Effector memory CD8-positive, alpha-beta T cell (primary cell): ENCODE measurements around the gene FASTKD1.
"Not testable (repeated sequence)": the region's sequence is repeated elsewhere in the genome, so short reads cannot be mapped to it uniquely, and the experiment has no call there.

ENCODE experiments used
- ATAC-seq: fragments of 150-1000 bp; cut with Tn5 transposase; replicated peaks from 2 replicates; pipeline ENCODE4 v1.10.0; 2021; ENCODE audit warnings: mild to moderate bottlenecking, moderate library complexity
- DNase-seq, 3 experiments: peaks; one replicate each; pipeline ENCODE4 v3.0.0; 2021
- H3K27ac Mint-ChIP-seq, 2 donors: one replicate each; pipeline ENCODE4 v1.8.0; 2022; ENCODE audit warnings: mild to moderate bottlenecking in 2 of 2, mixed read lengths in 2 of 2, moderate library complexity in 2 of 2
- H3K27me3 Mint-ChIP-seq, 2 donors: one replicate each; pipeline ENCODE4 v1.8.0; 2022; ENCODE audit warnings: mixed read lengths in 2 of 2
- H3K36me3 Mint-ChIP-seq: one replicate; pipeline ENCODE4 v1.8.0; 2022; ENCODE audit warnings: mild to moderate bottlenecking, moderate library complexity, mixed read lengths; ENCODE audit not compliant: insufficient read depth
- H3K4me1 Mint-ChIP-seq, 2 donors: one replicate each; pipeline ENCODE4 v1.8.0; 2022; ENCODE audit warnings: low read depth in 2 of 2, mixed read lengths in 2 of 2
- H3K4me3 Mint-ChIP-seq, 2 donors: one replicate each; pipeline ENCODE4 v1.8.0; 2022; ENCODE audit warnings: mild to moderate bottlenecking in 2 of 2, mixed read lengths in 2 of 2, moderate library complexity in 2 of 2
- H3K9me3 Mint-ChIP-seq, 2 donors: one replicate each; pipeline ENCODE4 v1.8.0; 2022; ENCODE audit warnings: mixed read lengths in 2 of 2

The FASTKD1 gene

GRCh38 chr2:169583518-169583917, 9.9 kb upstream of the FASTKD1 start:
- peaks cover 21 to 27% of the 10 kb centered on the region in 2 donors for H3K4me1 Mint-ChIP-seq
- peaks cover 0 to 2% of the 10 kb centered on the region in 2 donors for H3K9me3 Mint-ChIP-seq
- H3K27ac Mint-ChIP-seq: peak overlapping the region; percentile 100
- ATAC-seq (no peak), DNase-seq (no peak)
- peaks cover 20% of the 10 kb centered on the region for H3K36me3 Mint-ChIP-seq
- peak overlapping the region in 1 of 2 donors; percentile 99 for H3K4me3 Mint-ChIP-seq
- H3K27me3 Mint-ChIP-seq: no peaks in the 10 kb centered on the region

DNA sequence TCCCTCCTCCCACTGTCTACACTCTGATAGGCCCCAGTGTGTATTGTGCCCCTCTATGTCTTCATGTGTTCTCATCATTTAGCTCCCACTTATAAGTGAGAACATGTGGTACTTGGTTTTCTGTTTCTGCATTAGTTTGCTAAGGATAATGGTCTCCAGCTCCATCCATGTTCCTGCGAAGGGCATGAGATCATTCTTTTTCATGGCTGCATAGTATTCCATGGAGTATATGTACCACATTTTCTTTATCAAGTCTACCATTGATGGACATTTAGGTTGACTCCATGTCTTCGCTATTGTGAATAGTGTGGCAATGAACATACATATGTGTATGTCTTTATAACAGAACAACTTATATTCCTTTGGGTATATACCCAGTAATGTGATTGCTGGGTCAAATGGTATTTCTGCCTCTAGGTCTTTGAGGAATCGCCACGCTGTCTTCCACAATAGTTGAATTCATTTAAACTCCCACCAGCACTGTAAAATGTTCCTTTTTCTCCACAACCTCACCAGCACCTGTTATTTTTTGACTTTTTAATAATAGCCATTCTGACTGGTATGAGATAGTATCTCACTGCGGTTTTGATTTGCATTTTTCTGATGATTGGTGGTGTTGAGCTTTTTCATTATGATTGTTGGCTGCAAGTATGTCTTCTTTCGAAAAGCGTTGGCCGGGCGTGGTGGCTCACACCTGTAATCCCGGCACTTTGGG, 9.0 kb upstream of the FASTKD1 start:
- peaks cover 16% of the 10 kb centered on the region for H3K36me3 Mint-ChIP-seq
- DNase-seq, H3K4me3 Mint-ChIP-seq, ATAC-seq, H3K9me3 Mint-ChIP-seq, H3K27me3 Mint-ChIP-seq: not testable (repeated sequence)
- peaks cover 19 to 23% of the 10 kb centered on the region in 2 donors for H3K4me1 Mint-ChIP-seq
- H3K27ac Mint-ChIP-seq: peak overlapping the region; percentile 100

DNA sequence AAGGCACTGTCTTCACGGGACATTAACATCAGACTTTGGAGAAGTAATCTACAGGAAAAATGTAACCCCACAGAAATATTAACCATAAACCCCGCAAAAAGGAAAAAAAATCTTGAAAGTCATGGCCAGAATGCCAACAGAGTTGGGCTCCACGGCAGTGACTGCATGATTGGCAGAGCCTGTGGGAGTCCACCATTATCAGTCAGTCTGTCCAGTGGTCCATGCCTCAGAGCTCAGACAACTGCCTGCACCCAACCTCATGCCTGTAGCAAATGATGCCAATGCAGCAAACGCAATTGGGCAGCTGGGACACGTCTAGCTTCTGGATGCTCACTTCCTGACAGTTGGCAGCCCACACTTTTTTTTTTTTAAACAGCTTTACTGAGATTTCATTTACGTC, 5.4 kb upstream of the FASTKD1 start:
- no peak for ATAC-seq
- H3K36me3 Mint-ChIP-seq: peaks cover 2% of the 10 kb centered on the region
- H3K4me3 Mint-ChIP-seq: no peak overlapping the region
- H3K27me3 Mint-ChIP-seq: no peaks in the 10 kb centered on the region
- H3K9me3 Mint-ChIP-seq: peaks cover 0 to 2% of the 10 kb centered on the region in 2 donors
- H3K27ac Mint-ChIP-seq: no peak overlapping the region
- H3K4me1 Mint-ChIP-seq: peaks cover 2 to 3% of the 10 kb centered on the region in 2 donors
- DNase-seq: no peak

DNA sequence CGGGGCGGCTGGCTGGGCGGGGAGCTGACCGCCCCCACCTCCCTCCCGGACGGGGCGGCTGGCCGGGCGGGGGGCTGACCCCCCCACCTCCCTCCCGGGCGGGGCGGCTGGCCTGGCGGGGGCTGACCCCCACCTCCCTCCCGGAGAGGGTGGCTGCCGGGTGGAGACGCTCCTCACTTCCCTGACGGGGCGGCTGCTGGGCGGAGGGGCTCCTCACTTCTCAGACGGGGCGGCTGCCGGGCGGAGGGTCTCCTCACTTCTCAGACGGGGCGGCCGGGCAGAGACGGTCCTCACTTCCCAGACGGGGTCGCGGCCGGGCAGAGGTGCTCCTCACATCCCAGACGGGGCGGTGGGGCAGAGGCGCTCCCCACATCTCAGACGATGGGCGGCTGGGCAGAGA, 1.6 kb upstream of the FASTKD1 start:
- H3K36me3 Mint-ChIP-seq, H3K9me3 Mint-ChIP-seq, H3K27me3 Mint-ChIP-seq, DNase-seq, H3K27ac Mint-ChIP-seq, ATAC-seq, H3K4me1 Mint-ChIP-seq, H3K4me3 Mint-ChIP-seq: not testable (repeated sequence)

GRCh38 chr2:169574539-169574938, 874 bp upstream of the FASTKD1 start:
- not testable (repeated sequence) for H3K36me3 Mint-ChIP-seq, H3K27me3 Mint-ChIP-seq, ATAC-seq, DNase-seq, H3K4me3 Mint-ChIP-seq, H3K27ac Mint-ChIP-seq, H3K9me3 Mint-ChIP-seq
- H3K4me1 Mint-ChIP-seq: peaks cover 8 to 13% of the 10 kb centered on the region in 2 donors

DNA sequence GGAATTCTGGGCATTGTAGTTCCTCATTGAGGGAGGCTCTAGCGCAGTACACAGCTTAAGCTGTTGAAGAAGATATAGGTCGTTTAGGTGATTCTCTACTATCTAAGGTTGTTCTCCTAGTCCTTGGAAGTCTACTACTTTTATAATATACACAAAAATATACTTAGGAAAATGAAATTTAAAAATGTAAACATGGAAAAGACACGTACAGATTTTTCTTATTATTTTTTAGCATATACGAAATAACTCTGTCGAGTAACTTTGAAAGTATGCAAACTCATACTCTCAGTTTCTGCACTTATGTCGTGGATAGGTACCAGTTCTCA, 272 bp upstream of the FASTKD1 start:
- peak overlapping the region; percentile 96 to 98 for H3K4me3 Mint-ChIP-seq
- DNase-seq (no peak), ATAC-seq (no peak)
- H3K9me3 Mint-ChIP-seq: no peaks in the 10 kb centered on the region
- no peaks in the 10 kb centered on the region for H3K27me3 Mint-ChIP-seq
- H3K36me3 Mint-ChIP-seq: peaks cover under 1% of the 10 kb centered on the region
- H3K27ac Mint-ChIP-seq: peak overlapping the region; percentile 87 to 89
- H3K4me1 Mint-ChIP-seq: peaks cover 8 to 13% of the 10 kb centered on the region in 2 donors

DNA sequence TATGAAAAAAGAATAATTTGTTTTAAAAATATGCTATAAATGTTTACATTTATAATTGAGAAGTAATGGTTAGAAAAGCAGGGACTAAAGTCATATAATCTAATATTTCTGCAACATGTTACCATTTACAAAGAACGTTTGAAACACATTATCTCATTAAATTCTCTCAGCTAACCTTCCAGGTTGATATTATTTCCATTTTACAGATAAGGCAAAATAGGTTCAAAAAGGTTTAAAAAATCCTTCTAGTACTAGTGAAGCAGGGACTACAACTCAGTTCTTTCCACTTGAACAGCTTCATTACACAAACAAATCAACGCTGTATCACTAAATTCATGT, 875 bp downstream of the FASTKD1 start:
- Mint-ChIP-seq H3K9me3 (no peaks in the 10 kb centered on the region), H3K27ac (peak overlapping the region; percentile 87 to 89), H3K4me1 (peaks cover 8 to 13% of the 10 kb centered on the region in 2 donors), H3K36me3 (peaks cover 2% of the 10 kb centered on the region), H3K27me3 (no peaks in the 10 kb centered on the region), H3K4me3 (peak overlapping the region; percentile 96 to 98)
- DNase-seq (no peak), ATAC-seq (no peak)

GRCh38 chr2:169572189-169572588, 1.5 kb downstream of the FASTKD1 start:
- Mint-ChIP-seq H3K9me3 (no peaks in the 10 kb centered on the region), H3K36me3 (peaks cover 2% of the 10 kb centered on the region), H3K27ac (no peak overlapping the region), H3K4me1 (peaks cover 8 to 13% of the 10 kb centered on the region in 2 donors), H3K27me3 (no peaks in the 10 kb centered on the region), H3K4me3 (no peak overlapping the region)
- DNase-seq (no peak), ATAC-seq (no peak)

DNA sequence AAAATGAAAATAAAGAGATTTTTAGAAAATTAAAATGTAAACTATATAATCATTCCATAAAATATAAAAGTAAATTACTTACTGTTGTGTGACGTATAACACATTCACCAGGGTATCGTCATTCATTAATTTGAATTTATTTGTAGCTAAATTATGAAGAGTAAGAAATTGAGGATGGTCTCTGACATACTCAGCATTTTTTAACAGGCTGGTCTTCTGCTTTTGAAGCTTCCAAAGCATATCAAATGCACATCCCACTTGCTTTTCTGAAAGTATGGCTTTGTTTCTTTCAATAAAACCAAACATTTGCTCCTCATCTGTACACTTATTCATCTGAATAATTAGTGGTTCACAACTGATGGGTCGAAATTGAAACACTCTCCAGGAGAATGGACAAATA, 2.1 kb downstream of the FASTKD1 start:
- Mint-ChIP-seq H3K27me3 (no peaks in the 10 kb centered on the region), H3K27ac (no peak overlapping the region), H3K9me3 (no peaks in the 10 kb centered on the region), H3K4me1 (peaks cover 8 to 13% of the 10 kb centered on the region in 2 donors), H3K4me3 (no peak overlapping the region), H3K36me3 (peaks cover 2% of the 10 kb centered on the region)
- no peak for DNase-seq
- ATAC-seq: no peak

DNA sequence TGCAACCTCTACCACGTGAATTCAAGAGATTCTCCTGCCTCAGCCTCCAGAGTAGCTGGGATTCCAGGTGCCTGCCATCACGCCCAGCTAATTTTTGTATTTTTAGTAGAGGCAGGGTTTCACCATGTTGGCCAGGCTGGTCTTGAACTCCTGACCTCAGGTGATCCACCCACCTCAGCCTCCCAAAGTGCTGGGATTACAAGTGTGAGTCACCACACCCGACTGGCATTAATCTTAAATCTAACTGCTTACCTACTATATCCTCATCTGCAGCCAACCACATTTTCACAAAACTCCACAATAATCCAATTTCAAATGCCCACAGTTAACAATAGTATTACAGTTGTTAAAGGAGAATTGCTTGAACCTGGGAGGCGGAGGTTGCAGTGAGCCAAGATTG, 2.9 kb downstream of the FASTKD1 start:
- H3K4me3 Mint-ChIP-seq, H3K36me3 Mint-ChIP-seq, H3K27ac Mint-ChIP-seq, H3K27me3 Mint-ChIP-seq, DNase-seq, H3K9me3 Mint-ChIP-seq, ATAC-seq: not testable (repeated sequence)
- H3K4me1 Mint-ChIP-seq: peaks cover 8 to 13% of the 10 kb centered on the region in 2 donors

GRCh38 chr2:169569948-169570347, 3.7 kb downstream of the FASTKD1 start:
- no peaks in the 10 kb centered on the region for H3K9me3 Mint-ChIP-seq
- H3K4me3 Mint-ChIP-seq: no peak overlapping the region
- H3K27ac Mint-ChIP-seq: no peak overlapping the region
- no peaks in the 10 kb centered on the region for H3K27me3 Mint-ChIP-seq
- peaks cover 2% of the 10 kb centered on the region for H3K36me3 Mint-ChIP-seq
- DNase-seq (no peak), ATAC-seq (no peak)
- peaks cover 8 to 13% of the 10 kb centered on the region in 2 donors for H3K4me1 Mint-ChIP-seq

DNA sequence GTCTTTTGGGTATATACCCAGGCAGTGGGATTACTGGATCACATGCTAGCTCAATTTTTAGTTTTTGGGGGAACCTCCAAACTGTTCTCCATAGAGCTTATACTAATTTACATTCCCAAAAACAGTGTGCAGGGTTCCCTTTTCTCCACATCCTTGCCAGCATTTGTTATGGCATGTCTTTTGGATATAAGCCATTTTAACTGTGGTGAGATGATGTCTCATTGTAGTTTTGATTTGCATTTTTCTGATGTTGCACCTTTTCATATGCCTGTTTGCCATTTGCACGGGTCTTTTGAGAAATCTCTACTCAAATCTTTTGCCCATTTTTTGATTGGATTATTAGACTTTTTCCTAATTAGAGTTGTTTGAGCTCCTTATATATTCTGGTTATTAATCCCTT, 8.0 kb downstream of the FASTKD1 start:
- Mint-ChIP-seq H3K36me3 (peaks cover 13% of the 10 kb centered on the region), H3K27me3 (no peaks in the 10 kb centered on the region), H3K9me3 (no peaks in the 10 kb centered on the region), H3K27ac (no peak overlapping the region), H3K4me3 (no peak overlapping the region), H3K4me1 (peaks cover 0 to 7% of the 10 kb centered on the region in 2 donors)
- ATAC-seq (no peak), DNase-seq (no peak)

DNA sequence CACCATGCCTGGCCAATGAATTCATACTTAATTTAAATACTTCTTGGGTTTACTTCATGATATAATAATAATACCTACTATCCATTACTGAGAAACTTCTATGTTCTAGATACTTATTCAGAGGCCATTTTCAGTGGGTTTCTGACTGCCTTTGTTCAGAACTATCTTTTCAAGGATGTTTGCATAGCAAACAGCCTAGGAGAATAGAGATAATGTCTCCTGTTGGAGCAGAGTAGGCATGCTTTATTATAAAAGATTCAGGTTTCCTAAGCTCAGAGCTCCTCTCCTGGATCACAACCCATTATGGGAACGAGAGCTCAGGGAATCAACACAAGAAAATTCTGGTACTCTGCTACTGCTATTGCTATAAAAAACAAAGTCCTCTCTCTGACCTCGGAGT, 11.1 kb downstream of the FASTKD1 start:
- peak; percentile 47 for ATAC-seq
- Mint-ChIP-seq H3K9me3 (no peaks in the 10 kb centered on the region), H3K27me3 (no peaks in the 10 kb centered on the region), H3K36me3 (peaks cover 10% of the 10 kb centered on the region), H3K4me3 (no peak overlapping the region), H3K4me1 (no peaks in the 10 kb centered on the region), H3K27ac (peak overlapping the region in 1 of 2 donors; percentile 74)
- no peak for DNase-seq

GRCh38 chr2:169562084-169562483, 11.6 kb downstream of the FASTKD1 start:
- H3K27me3 Mint-ChIP-seq, DNase-seq, H3K4me3 Mint-ChIP-seq, H3K4me1 Mint-ChIP-seq, H3K9me3 Mint-ChIP-seq, ATAC-seq: not testable (repeated sequence)
- Mint-ChIP-seq H3K27ac (peak overlapping the region in 1 of 2 donors; percentile 74), H3K36me3 (peaks cover 12% of the 10 kb centered on the region)
